ENCODE measurements around the gene DUS2.
"Not testable (repeated sequence)": the region's sequence is repeated elsewhere in the genome, so short reads cannot be mapped to it uniquely, and the experiment has no call there.

DUS2 gene

GRCh38 chr16:67995423-67995822, 27.7 kb upstream of the DUS2 start:
- Histone ChIP-seq H3K9me3 (ENCODE audit: control insufficient read depth, insufficient read depth, low read depth, low read length) (no peaks in the 10 kb centered on the region), H3K4me3 (ENCODE audit: low read depth, low read length) (no peak overlapping the region), H3K27ac (ENCODE audit: extremely low read depth, low read depth, low read length) (no peak overlapping the region), H3K36me3 (ENCODE audit: control insufficient read depth in 2 of 2, insufficient read depth in 1 of 2, low read length in 2 of 2) (no peaks in the 10 kb centered on the region), H3K4me1 (ENCODE audit: control insufficient read depth, insufficient read depth, low read length) (no peaks in the 10 kb centered on the region)
- POLR2A ChIA-PET, result no interaction called here
- TF ChIP-seq ZNF571 (tag by site-specific recombination; IDR thresholded peaks at IDR 0.05) (no peak), ZNF341 (tag by site-specific recombination; IDR thresholded peaks at IDR 0.05; ENCODE audit: low read depth) (no peak)
- CTCF ChIA-PET, result interaction anchor here (0.6 to 1.3 kb wide), 3 partner anchors 46 to 178 kb away, joined by 4 to 6 read pairs (median 4); no protein-coding TSS in a partner anchor

GRCh38 chr16:67996666-67997065, 26.4 kb upstream of the DUS2 start:
- no peaks in the 10 kb centered on the region for H3K4me1 ChIP-seq (ENCODE audit: control insufficient read depth, insufficient read depth, low read length)
- no peak overlapping the region for H3K4me3 ChIP-seq (ENCODE audit: low read depth, low read length)
- H3K27ac ChIP-seq (ENCODE audit: extremely low read depth, low read depth, low read length), result no peak overlapping the region
- ChIA-PET CTCF (no interaction called here), POLR2A (interaction anchor here (0.8 kb wide), 1 partner anchor 26 kb away, joined by 3 read pairs; no protein-coding TSS in a partner anchor)
- TF ChIP-seq REST (tag by site-specific recombination; IDR thresholded peaks at IDR 0.05), result no peak
- H3K9me3 ChIP-seq (ENCODE audit: control insufficient read depth, insufficient read depth, low read depth, low read length), result no peaks in the 10 kb centered on the region
- H3K36me3 ChIP-seq (ENCODE audit: control insufficient read depth in 2 of 2, insufficient read depth in 1 of 2, low read length in 2 of 2), result no peaks in the 10 kb centered on the region

GRCh38 chr16:67998231-67998778, 24.8 kb upstream of the DUS2 start:
- POLR2A ChIA-PET, result interaction anchor here (0.7 to 1.3 kb wide), 2 partner anchors 21 to 30 kb away, joined by 3 to 5 read pairs; no protein-coding TSS in a partner anchor

GRCh38 chr16:67998779-67999688, 24.1 kb upstream of the DUS2 start, which contains the start of gene DPEP2:
TSS of gene DPEP2 (minus strand) at chr16:67999484. CDS start at chr16:67993212, 6,272 bp downstream.
- 0 out of 2 replicates have a peak, but pooled peaks have one; percentile 16 for TF ChIP-seq ZNF585B (tag by site-specific recombination; IDR thresholded peaks at IDR 0.05)
- H3K4me3 ChIP-seq (ENCODE audit: low read depth, low read length); H3K36me3 ChIP-seq (ENCODE audit: control insufficient read depth in 2 of 2, insufficient read depth in 1 of 2, low read length in 2 of 2); H3K9me3 ChIP-seq (ENCODE audit: control insufficient read depth, insufficient read depth, low read depth, low read length); H3K27ac ChIP-seq (ENCODE audit: extremely low read depth, low read depth, low read length); H3K4me1 ChIP-seq (ENCODE audit: control insufficient read depth, insufficient read depth, low read length): not testable (repeated sequence)
- CTCF ChIA-PET, result interaction anchor here (0.6 to 1.5 kb wide), 3 partner anchors 39 to 478 kb away, joined by 3 to 6 read pairs (median 4); no protein-coding TSS in a partner anchor
- POLR2A ChIA-PET, result interaction anchor here (0.7 to 1.3 kb wide), 2 partner anchors 21 to 30 kb away, joined by 3 to 5 read pairs; no protein-coding TSS in a partner anchor

More at GRCh38 chr16:67998231-67998778, 24.8 kb upstream of the DUS2 start:
- not testable (repeated sequence) for H3K4me3 ChIP-seq (ENCODE audit: low read depth, low read length); H3K36me3 ChIP-seq (ENCODE audit: control insufficient read depth in 2 of 2, insufficient read depth in 1 of 2, low read length in 2 of 2); H3K4me1 ChIP-seq (ENCODE audit: control insufficient read depth, insufficient read depth, low read length); H3K27ac ChIP-seq (ENCODE audit: extremely low read depth, low read depth, low read length); H3K9me3 ChIP-seq (ENCODE audit: control insufficient read depth, insufficient read depth, low read depth, low read length)
- CTCF ChIA-PET, result interaction anchor here (0.6 to 1.5 kb wide), 2 partner anchors 40 to 74 kb away, joined by 4 to 6 read pairs; no protein-coding TSS in a partner anchor

GRCh38 chr16:67999985-68000384, 23.1 kb upstream of the DUS2 start:
- Histone ChIP-seq H3K4me3 (ENCODE audit: low read depth, low read length) (no peak overlapping the region), H3K9me3 (ENCODE audit: control insufficient read depth, insufficient read depth, low read depth, low read length) (no peaks in the 10 kb centered on the region), H3K4me1 (ENCODE audit: control insufficient read depth, insufficient read depth, low read length) (no peaks in the 10 kb centered on the region), H3K27ac (ENCODE audit: extremely low read depth, low read depth, low read length) (no peak overlapping the region), H3K36me3 (ENCODE audit: control insufficient read depth in 2 of 2, insufficient read depth in 1 of 2, low read length in 2 of 2) (no peaks in the 10 kb centered on the region)
- POLR2A ChIA-PET, result no interaction called here
- CTCF ChIA-PET, result no interaction called here
- TF ChIP-seq ZBTB21 (tag by site-specific recombination; IDR thresholded peaks at IDR 0.05) (no peak), ZBTB20 (tag by site-specific recombination; IDR thresholded peaks at IDR 0.05) (no peak), ZNF37A (tag by site-specific recombination; IDR thresholded peaks at IDR 0.05) (no peak), GFI1B (tag by site-specific recombination; IDR thresholded peaks at IDR 0.05) (no peak)
- TF ChIP-seq, protein P1, sequence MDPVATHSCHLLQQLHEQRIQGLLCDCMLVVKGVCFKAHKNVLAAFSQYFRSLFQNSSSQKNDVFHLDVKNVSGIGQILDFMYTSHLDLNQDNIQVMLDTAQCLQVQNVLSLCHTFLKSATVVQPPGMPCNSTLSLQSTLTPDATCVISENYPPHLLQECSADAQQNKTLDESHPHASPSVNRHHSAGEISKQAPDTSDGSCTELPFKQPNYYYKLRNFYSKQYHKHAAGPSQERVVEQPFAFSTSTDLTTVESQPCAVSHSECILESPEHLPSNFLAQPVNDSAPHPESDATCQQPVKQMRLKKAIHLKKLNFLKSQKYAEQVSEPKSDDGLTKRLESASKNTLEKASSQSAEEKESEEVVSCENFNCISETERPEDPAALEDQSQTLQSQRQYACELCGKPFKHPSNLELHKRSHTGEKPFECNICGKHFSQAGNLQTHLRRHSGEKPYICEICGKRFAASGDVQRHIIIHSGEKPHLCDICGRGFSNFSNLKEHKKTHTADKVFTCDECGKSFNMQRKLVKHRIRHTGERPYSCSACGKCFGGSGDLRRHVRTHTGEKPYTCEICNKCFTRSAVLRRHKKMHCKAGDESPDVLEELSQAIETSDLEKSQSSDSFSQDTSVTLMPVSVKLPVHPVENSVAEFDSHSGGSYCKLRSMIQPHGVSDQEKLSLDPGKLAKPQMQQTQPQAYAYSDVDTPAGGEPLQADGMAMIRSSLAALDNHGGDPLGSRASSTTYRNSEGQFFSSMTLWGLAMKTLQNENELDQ (tag by site-specific recombination; IDR thresholded peaks at IDR 0.05; ENCODE audit: low read depth), result no peak
- TF ChIP-seq, protein P2, sequence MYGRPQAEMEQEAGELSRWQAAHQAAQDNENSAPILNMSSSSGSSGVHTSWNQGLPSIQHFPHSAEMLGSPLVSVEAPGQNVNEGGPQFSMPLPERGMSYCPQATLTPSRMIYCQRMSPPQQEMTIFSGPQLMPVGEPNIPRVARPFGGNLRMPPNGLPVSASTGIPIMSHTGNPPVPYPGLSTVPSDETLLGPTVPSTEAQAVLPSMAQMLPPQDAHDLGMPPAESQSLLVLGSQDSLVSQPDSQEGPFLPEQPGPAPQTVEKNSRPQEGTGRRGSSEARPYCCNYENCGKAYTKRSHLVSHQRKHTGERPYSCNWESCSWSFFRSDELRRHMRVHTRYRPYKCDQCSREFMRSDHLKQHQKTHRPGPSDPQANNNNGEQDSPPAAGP (tag by site-specific recombination; IDR thresholded peaks at IDR 0.05), result no peak
- TF ChIP-seq, protein P3, sequence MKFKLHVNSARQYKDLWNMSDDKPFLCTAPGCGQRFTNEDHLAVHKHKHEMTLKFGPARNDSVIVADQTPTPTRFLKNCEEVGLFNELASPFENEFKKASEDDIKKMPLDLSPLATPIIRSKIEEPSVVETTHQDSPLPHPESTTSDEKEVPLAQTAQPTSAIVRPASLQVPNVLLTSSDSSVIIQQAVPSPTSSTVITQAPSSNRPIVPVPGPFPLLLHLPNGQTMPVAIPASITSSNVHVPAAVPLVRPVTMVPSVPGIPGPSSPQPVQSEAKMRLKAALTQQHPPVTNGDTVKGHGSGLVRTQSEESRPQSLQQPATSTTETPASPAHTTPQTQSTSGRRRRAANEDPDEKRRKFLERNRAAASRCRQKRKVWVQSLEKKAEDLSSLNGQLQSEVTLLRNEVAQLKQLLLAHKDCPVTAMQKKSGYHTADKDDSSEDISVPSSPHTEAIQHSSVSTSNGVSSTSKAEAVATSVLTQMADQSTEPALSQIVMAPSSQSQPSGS (tag by site-specific recombination; IDR thresholded peaks at IDR 0.05; ENCODE audit: low read depth), result no peak
